HepG2 (cell line): Measurements from ENCODE around the gene NSD1. TPM values are rescaled to one million over a fixed set of nuclear protein-coding genes. Genes with fewer than 3 reads are reported as not detected.

Experiments
- ATAC-seq: fragments of 200-7000 bp; cut with Tn5 transposase; 3 replicates; pipeline ENCODE4 v1.9.1; 2020; ENCODE audit warnings: mild to moderate bottlenecking, moderate library complexity
- BruUV-seq: library from RNA; stranded (reverse); fragments of 400-500 nt; replicated peaks from 2 replicates; lab custom pipeline; 2021; lab: Mats Ljungman, UMichigan
- CTCF ChIA-PET: fragments of 300-600 bp; formaldehyde crosslinking; extraction: SDS; loops from one replicate; lab custom pipeline; 2021; ENCODE audit warnings: low total read pairs, inconsistent platforms, low intra/inter-chr PET ratio; lab: Yijun Ruan, JAX
- POLR2A ChIA-PET: fragments of 350-600 bp; sonication (Branson Sonifier 250); formaldehyde crosslinking; loops from one replicate; lab custom pipeline; 2020; ENCODE audit warnings: antibody characterized with exemption, inconsistent platforms; lab: Yijun Ruan, JAX
- DNase-seq: peaks from one replicate; pipeline ENCODE4 v3.0.0-alpha.2; 2015; ENCODE audit warnings: low spot score
- FAIRE-seq: peaks from 3 replicates; lab custom pipeline; 2011; peaks lifted over from hg19 to GRCh38; lab: Jason Lieb, UNC
- H2AFZ ChIP-seq: one replicate; pipeline ENCODE4 v1.6.1; 2011; ENCODE audit warnings: low read length, inconsistent platforms
- H3K27ac ChIP-seq: fragments of 300-600 bp; 3 replicates; pipeline ENCODE4 v1.8.0; 2011; ENCODE audit warnings: mixed run types, mild to moderate bottlenecking, mixed read lengths, low read length, inconsistent platforms; ENCODE audit not compliant: insufficient read depth; ENCODE audit errors: extremely low read length
- H3K27me3 ChIP-seq, 2 experiments: fragments of 200-600 bp in 1 of 2; 2 replicates in 1 of 2; 3 replicates in 1 of 2; pipeline versions ENCODE4 v1.6.0 to v1.8.0; 2011; ENCODE audit warnings: low read length in 2 of 2, mild to moderate bottlenecking in 2 of 2, moderate library complexity in 2 of 2, inconsistent platforms in 1 of 2; ENCODE audit not compliant: insufficient read depth in 2 of 2, control insufficient read depth in 1 of 2
- H3K36me3 ChIP-seq, 2 experiments: fragments of 200-600 bp in 1 of 2; replicated peaks in 1 of 2; 2 replicates in 1 of 2; 3 replicates in 1 of 2; pipeline versions ENCODE4 v1.5.1 to v1.8.0; 2011; ENCODE audit warnings: low read length in 2 of 2, inconsistent platforms in 1 of 2; ENCODE audit not compliant: insufficient read depth in 2 of 2, control insufficient read depth in 1 of 2
- H3K4me1 ChIP-seq: 2 replicates; pipeline ENCODE4 v1.5.1; 2012; ENCODE audit warnings: low read length, inconsistent platforms; ENCODE audit not compliant: insufficient read depth
- H3K4me2 ChIP-seq: 2 replicates; pipeline ENCODE4 v1.6.0; 2011; ENCODE audit warnings: low read depth, low read length, inconsistent platforms
- H3K4me3 ChIP-seq, 3 experiments: fragments of 200-600 bp in 1 of 3; sonication (generic), shearing (Covaris generic) in 1 of 3; replicated peaks in 1 of 3; 2 replicates each; pipeline ENCODE4 v1.5.1; 2011 to 2016; ENCODE audit warnings: low read length in 3 of 3, inconsistent platforms in 2 of 3, low read depth in 2 of 3, mild to moderate bottlenecking in 2 of 3, control low read depth in 1 of 3, mixed read lengths in 1 of 3; ENCODE audit not compliant: insufficient read depth in 1 of 3
- H3K79me2 ChIP-seq: one replicate; pipeline ENCODE4 v1.6.1; 2011; ENCODE audit warnings: low read length, inconsistent platforms; ENCODE audit not compliant: insufficient read depth
- H3K9ac ChIP-seq: 2 replicates; pipeline ENCODE4 v1.6.0; 2011; ENCODE audit warnings: mild to moderate bottlenecking, low read depth, low read length, inconsistent platforms; ENCODE audit not compliant: insufficient read depth
- H3K9me3 ChIP-seq: 2 replicates; pipeline ENCODE4 v1.5.1; 2012; ENCODE audit warnings: mild to moderate bottlenecking, low read length
- H4K20me1 ChIP-seq: 2 replicates; pipeline ENCODE4 v1.6.0; 2011; ENCODE audit warnings: inconsistent platforms, mild to moderate bottlenecking, low read length, moderate library complexity; ENCODE audit not compliant: insufficient read depth
- CHD2 ChIP-seq: IDR thresholded peaks from 2 replicates; pipeline ENCODE4 v1.6.1; 2011; ENCODE audit warnings: low read depth, low read length, improper control_type of control experiment
- ETV5 ChIP-seq: IDR thresholded peaks from 2 replicates; pipeline ENCODE4 v1.6.1; 2018; ENCODE audit warnings: missing biosample characterization, missing genetic modification reagents, inconsistent platforms, borderline replicate concordance
- ISX ChIP-seq: sonication (generic); formaldehyde crosslinking; conservative IDR thresholded peaks from 2 replicates; pipeline ENCODE4 v1.5.0; 2020; ENCODE audit warnings: missing genetic modification reagents
- KLF6 ChIP-seq: IDR thresholded peaks from 2 replicates; pipeline ENCODE4 v1.8.0; 2016; ENCODE audit warnings: missing biosample characterization, missing genetic modification reagents
- KLF9 ChIP-seq: IDR thresholded peaks from 2 replicates; pipeline ENCODE4 v1.6.1; 2016; ENCODE audit warnings: low read depth
- MAF1 ChIP-seq: sonication (generic); formaldehyde crosslinking; IDR thresholded peaks from 2 replicates; pipeline ENCODE4 v1.5.0; 2020; ENCODE audit warnings: missing genetic modification reagents, borderline replicate concordance
- MYC ChIP-seq: sonication (generic); formaldehyde crosslinking; IDR thresholded peaks from 2 replicates; pipeline ENCODE4 v1.9.0; 2021; ENCODE audit warnings: missing genetic modification reagents, borderline replicate concordance
- PCBP2 ChIP-seq: fragments of 200-400 bp; formaldehyde crosslinking; optimal IDR thresholded peaks from 2 replicates; pipeline ENCODE3; 2018; ENCODE audit warnings: low read length, low read depth; ENCODE audit not compliant: poor library complexity, severe bottlenecking
- RAD51 ChIP-seq: fragments of 450-650 bp; IDR thresholded peaks from 2 replicates; pipeline ENCODE4 v1.6.1; 2016; ENCODE audit warnings: borderline replicate concordance
- SIN3A ChIP-seq: IDR thresholded peaks from 2 replicates; pipeline ENCODE4 v1.6.1; 2011; ENCODE audit warnings: low read depth, mild to moderate bottlenecking, control low read depth, low read length, borderline replicate concordance
- ZNF496 ChIP-seq: sonication (generic); formaldehyde crosslinking; IDR thresholded peaks from 2 replicates; pipeline ENCODE4 v1.8.1; 2023; ENCODE audit warnings: mild to moderate bottlenecking, moderate library complexity, missing genetic modification reagents; ENCODE audit not compliant: insufficient replicate concordance
- ZNF564 ChIP-seq: sonication (generic); formaldehyde crosslinking; IDR thresholded peaks from 2 replicates; pipeline ENCODE4 v1.8.1; 2023; ENCODE audit warnings: mild to moderate bottlenecking, missing genetic modification reagents
- in situ Hi-C: cut with HindIII; loops from 2 replicates; pipeline ENCODE4 v1.10.0; 2017; ENCODE audit warnings: low pct_unique_long_range_greater_than_20kb; ENCODE audit not compliant: extremely low pct_ligation_motif_present
- intact Hi-C: fragments of 100-400 bp; cut with micrococcal nuclease; formaldehyde crosslinking; loops from one replicate; pipeline ENCODE4 v1.10.0; 2022; ENCODE audit not compliant: unreplicated experiment
- polyA plus RNA-seq, 8 experiments: library from polyadenylated mRNA; depleted of rRNA in 3 of 8; stranded (reverse) in 7 of 8; unstranded in 1 of 8; fragments of >200 nt; fragmentation: Illumina TruSeq in 4 of 8; extraction: Trizol in 4 of 8; gene quantifications; 2 replicates each; pipeline versions ENCODE4 v1.2.1 to v1.2.3, GENCODE V29; 2011 to 2016; ENCODE audit warnings: low read depth in 4 of 8, missing spikeins in 1 of 8, mixed read lengths in 1 of 8; ENCODE audit not compliant: insufficient read depth in 1 of 8
- total RNA-seq, 5 experiments: library from RNA; depleted of rRNA; stranded (reverse); fragments of >200 nt; fragmentation: Illumina TruSeq; extraction: Trizol; gene quantifications; 2 replicates each; pipeline ENCODE4 v1.2.3, GENCODE V29; 2016; ENCODE audit warnings: low read depth in 1 of 5
- TF ChIP-seq, protein P1 (sequence below): sonication (generic); formaldehyde crosslinking; conservative IDR thresholded peaks from 2 replicates; pipeline ENCODE4 v1.5.0; 2020; ENCODE audit warnings: missing genetic modification reagents

NSD1 gene
- total and polyA plus RNA-seq, 2 of the 13 experiments (the other 11 are each of a cell fraction or from before 2014, with no cell fraction given) = 0.01 to 0.09 TPM

GRCh38 chr5:177241768-177242167 is 108.2 kb downstream of the NSD1 start:
- Histone ChIP-seq H3K36me3 (no peaks in the 10 kb centered on the region), H3K9ac (no peak overlapping the region), H3K9me3 (no peaks in the 10 kb centered on the region), H2AFZ (no peak overlapping the region), H3K4me1 (no peaks in the 10 kb centered on the region), H3K4me2 (no peak overlapping the region), H3K79me2 (no peaks in the 10 kb centered on the region), H3K4me3 (no peak overlapping the region), H4K20me1 (no peaks in the 10 kb centered on the region), H3K27me3 (peaks cover 0 to 6% of the 10 kb centered on the region in 2 experiments; a peak in 2 of 5 replicates), H3K27ac (no peak overlapping the region)
- FAIRE-seq (no peak), ATAC-seq (no peak), DNase-seq (no peak)
- in situ Hi-C loops = no loop called here
- ChIA-PET POLR2A (no interaction called here), CTCF (no interaction called here)
- intact Hi-C loops = no loop called here
- BruUV-seq = no TSS peak
- TF ChIP-seq KLF9 (CRISPR knock-in tag) (no peak), ETV5 (CRISPR knock-in tag) (no peak), ZNF564 (no peak), RAD51 (no peak), ISX (CRISPR knock-in tag) (no peak), SIN3A (no peak), CHD2 (no peak), ZNF496 (no peak), MYC (CRISPR knock-in tag) (no peak), KLF6 (CRISPR knock-in tag) (no peak), MAF1 (CRISPR knock-in tag) (no peak), PCBP2 (no peak)
- TF ChIP-seq, protein P1, sequence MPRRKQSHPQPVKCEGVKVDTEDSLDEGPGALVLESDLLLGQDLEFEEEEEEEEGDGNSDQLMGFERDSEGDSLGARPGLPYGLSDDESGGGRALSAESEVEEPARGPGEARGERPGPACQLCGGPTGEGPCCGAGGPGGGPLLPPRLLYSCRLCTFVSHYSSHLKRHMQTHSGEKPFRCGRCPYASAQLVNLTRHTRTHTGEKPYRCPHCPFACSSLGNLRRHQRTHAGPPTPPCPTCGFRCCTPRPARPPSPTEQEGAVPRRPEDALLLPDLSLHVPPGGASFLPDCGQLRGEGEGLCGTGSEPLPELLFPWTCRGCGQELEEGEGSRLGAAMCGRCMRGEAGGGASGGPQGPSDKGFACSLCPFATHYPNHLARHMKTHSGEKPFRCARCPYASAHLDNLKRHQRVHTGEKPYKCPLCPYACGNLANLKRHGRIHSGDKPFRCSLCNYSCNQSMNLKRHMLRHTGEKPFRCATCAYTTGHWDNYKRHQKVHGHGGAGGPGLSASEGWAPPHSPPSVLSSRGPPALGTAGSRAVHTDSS (CRISPR knock-in tag) = no peak
